Measurements from ENCODE around the gene RHOBTB3.
"Not testable (repeated sequence)": the region's sequence is repeated elsewhere in the genome, so short reads cannot be mapped to it uniquely, and the experiment has no call there.

Gene RHOBTB3

DNA sequence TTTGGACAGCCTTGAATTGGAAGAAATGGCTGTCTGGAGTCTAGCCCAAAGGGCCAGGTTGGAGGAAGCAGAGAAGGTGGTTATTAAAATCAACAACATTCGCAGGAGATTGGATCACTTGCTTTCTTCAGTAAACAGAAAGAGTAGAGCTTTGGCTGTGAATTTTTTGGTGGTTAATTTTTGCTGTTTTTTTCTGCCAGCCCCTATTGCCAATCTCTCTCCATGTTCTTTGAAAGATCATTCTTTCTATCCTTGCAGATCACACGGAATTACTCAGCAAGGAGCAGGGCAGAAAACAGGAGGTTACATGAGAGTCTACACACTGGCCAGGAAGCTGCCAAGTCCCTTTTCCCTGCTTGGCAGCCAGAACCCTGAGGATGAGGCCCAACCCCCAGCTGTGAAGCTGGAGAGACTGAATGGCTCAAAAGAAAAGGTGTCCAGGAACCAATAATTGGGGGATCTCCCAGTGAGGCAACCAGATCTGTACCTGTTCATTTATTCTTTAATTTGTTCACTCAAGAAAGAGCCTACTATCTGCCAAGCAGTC lies 78.4 kb downstream of the RHOBTB3 start:
- no peak for DNase-seq

DNA sequence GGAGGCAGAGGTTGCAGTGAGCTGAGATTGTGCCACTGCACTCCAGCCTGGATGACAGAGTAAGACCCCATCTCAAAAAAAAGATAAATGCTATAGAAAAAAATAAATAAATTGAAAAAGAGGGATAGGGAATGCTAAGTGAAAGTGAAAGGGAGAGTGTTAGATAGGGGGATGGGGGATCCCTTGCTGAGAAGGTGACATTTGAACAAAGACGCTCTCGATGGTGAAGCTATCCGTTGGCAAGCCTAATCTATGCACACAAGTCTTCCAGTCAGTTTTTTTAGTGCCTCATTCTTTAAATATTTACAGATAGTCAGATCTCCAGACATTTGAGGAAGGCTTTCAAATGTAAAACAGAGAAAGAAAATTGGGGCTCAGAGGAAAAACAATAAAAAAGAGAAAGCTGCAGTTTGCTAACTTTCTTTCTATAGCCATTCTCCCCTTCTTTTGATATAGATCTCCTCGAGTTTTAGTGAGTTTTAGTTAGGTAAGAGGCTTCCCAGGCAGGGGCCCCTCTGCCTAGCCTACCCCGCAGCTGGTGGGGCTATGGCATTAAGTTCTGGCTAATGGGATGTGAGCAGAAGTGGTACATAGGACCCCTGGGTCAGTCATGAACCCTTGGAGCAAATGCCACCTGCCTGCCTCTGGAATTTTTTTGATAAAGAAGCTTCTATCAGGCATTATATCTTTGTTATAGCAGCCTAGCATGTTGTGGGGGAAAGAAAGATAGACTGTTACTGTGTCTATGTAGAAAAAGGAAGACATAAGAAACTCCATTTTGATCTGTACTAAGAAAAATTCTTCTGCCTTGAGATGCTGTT lies 79.4 kb downstream of the RHOBTB3 start:
- no peak for DNase-seq
- Histone ChIP-seq H3K4me3 (ENCODE audit: low read depth, low read length) (no peak overlapping the region), H3K4me1 (peaks cover 13% of the 10 kb centered on the region), H3K27me3 (no peaks in the 10 kb centered on the region), H3K36me3 (0 out of 2 replicates have a peak, but pooled peaks cover 2% of the 10 kb centered on the region), H3K9me3 (no peaks in the 10 kb centered on the region)
- TF ChIP-seq, protein P1, sequence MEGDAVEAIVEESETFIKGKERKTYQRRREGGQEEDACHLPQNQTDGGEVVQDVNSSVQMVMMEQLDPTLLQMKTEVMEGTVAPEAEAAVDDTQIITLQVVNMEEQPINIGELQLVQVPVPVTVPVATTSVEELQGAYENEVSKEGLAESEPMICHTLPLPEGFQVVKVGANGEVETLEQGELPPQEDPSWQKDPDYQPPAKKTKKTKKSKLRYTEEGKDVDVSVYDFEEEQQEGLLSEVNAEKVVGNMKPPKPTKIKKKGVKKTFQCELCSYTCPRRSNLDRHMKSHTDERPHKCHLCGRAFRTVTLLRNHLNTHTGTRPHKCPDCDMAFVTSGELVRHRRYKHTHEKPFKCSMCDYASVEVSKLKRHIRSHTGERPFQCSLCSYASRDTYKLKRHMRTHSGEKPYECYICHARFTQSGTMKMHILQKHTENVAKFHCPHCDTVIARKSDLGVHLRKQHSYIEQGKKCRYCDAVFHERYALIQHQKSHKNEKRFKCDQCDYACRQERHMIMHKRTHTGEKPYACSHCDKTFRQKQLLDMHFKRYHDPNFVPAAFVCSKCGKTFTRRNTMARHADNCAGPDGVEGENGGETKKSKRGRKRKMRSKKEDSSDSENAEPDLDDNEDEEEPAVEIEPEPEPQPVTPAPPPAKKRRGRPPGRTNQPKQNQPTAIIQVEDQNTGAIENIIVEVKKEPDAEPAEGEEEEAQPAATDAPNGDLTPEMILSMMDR (IDR thresholded peaks at IDR 0.05; ENCODE audit: low read depth, low read length): no peak

More for the DNA sequence above, 78.4 kb downstream of the RHOBTB3 start:
- H3K27me3 ChIP-seq: no peaks in the 10 kb centered on the region
- no peak overlapping the region for H3K4me3 ChIP-seq (ENCODE audit: low read depth, low read length)
- no peaks in the 10 kb centered on the region for H3K9me3 ChIP-seq
- 0 out of 2 replicates have a peak, but pooled peaks cover 2% of the 10 kb centered on the region for H3K36me3 ChIP-seq
- H3K4me1 ChIP-seq: peaks cover 7% of the 10 kb centered on the region
- TF ChIP-seq, protein P1 (IDR thresholded peaks at IDR 0.05; ENCODE audit: low read depth, low read length): no peak

DNA sequence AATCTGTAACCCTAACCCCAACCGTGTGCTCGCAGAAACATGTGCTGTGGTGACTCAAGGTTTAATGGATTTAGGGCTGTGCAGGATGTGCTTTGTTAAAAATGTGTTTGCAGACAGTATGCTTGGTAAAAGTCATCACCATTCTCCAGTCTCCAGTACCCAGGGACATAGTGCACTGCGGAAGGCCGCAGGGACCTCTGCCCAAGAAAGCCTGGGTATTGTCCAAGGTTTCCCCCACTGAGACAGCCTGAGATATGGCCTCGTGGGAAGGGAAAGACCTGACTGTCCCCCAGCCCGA lies 79.9 kb downstream of the RHOBTB3 start:
- H3K4me1 ChIP-seq: peaks cover 13% of the 10 kb centered on the region
- H3K27me3 ChIP-seq; H3K36me3 ChIP-seq; DNase-seq; H3K4me3 ChIP-seq (ENCODE audit: low read depth, low read length); H3K9me3 ChIP-seq: not testable (repeated sequence)

DNA sequence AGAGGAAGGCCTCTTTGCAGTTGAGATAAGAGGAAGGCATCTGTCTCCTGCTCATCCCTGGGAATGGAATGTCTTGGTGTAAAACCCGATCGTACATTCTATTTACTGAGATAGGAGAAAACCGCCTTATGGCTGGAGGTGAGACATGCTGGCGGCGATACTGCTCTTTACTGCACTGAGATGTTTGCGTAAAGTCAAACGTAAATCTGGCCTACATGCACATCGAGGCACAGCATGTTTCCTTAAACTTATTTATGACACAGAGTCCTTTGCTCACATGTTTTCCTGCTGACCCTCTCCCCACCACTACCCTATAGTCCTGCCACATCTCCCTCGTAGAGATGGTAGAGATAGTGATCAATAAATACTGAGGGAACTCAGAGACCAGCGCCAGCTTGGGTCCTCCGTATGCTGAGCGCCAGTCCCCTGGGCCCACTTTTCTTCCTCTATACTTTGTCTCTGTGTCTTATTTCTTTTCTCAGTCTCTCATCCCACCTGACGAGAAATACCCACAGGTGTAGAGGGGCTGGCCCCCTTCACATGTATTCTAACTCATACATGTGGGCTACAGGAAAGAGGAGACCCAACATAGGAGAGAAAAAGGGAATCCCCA lies 80.4 kb downstream of the RHOBTB3 start:
- not testable (repeated sequence) for H3K9me3 ChIP-seq; DNase-seq; H3K27me3 ChIP-seq; H3K36me3 ChIP-seq; H3K4me3 ChIP-seq (ENCODE audit: low read depth, low read length)
- peaks cover 13% of the 10 kb centered on the region for H3K4me1 ChIP-seq

DNA sequence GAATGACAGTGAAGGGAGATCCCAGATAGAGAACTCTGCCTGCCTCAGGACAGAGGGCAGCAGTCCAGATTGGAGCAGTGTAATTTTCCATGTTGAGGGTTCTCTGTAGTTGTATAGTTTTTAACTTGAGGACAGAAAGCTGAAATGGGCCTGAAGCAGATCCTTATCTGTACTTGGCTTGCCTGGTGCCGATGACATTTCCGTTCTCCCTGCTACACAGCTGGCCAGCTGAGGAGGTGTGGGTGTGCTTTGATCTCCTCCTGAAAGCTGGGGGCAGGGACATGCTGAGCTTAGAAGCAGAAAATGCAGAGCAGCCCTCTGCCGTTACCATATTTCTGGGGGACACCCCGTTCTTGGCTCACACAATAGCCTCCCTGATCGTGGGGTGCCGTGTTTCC lies 80.9 kb downstream of the RHOBTB3 start:
- 0 out of 2 replicates have a peak, but pooled peaks cover 2% of the 10 kb centered on the region for H3K36me3 ChIP-seq

DNA sequence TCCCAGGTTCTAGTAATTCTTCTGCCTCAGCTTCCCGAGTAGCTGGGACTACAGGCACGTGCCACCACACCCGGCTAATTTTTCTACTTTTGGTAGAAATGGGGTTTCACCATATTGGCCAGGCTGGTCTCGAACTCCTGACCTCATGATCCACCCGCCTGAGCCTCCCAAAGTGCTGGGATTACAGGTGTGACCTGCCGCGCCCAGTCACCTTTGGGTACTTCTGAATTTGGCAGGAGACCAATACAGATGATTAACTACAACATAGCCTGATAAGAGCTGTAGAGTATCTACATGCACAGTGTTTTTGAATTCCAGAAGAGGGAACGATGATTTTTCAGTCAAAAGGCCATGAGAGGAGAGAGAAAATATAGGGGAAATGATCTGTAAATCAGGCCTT lies 81.9 kb downstream of the RHOBTB3 start:
- H3K27me3 ChIP-seq; DNase-seq; H3K36me3 ChIP-seq; H3K9me3 ChIP-seq; H3K4me3 ChIP-seq (ENCODE audit: low read depth, low read length): not testable (repeated sequence)
- peaks cover 13% of the 10 kb centered on the region for H3K4me1 ChIP-seq

More for the DNA sequence above, 80.9 kb downstream of the RHOBTB3 start:
- no peak overlapping the region for H3K4me3 ChIP-seq (ENCODE audit: low read depth, low read length)
- TF ChIP-seq, protein P1 (IDR thresholded peaks at IDR 0.05; ENCODE audit: low read depth, low read length): no peak
- no peaks in the 10 kb centered on the region for H3K9me3 ChIP-seq
- no peaks in the 10 kb centered on the region for H3K27me3 ChIP-seq
- peaks cover 13% of the 10 kb centered on the region for H3K4me1 ChIP-seq
- no peak for DNase-seq

DNA sequence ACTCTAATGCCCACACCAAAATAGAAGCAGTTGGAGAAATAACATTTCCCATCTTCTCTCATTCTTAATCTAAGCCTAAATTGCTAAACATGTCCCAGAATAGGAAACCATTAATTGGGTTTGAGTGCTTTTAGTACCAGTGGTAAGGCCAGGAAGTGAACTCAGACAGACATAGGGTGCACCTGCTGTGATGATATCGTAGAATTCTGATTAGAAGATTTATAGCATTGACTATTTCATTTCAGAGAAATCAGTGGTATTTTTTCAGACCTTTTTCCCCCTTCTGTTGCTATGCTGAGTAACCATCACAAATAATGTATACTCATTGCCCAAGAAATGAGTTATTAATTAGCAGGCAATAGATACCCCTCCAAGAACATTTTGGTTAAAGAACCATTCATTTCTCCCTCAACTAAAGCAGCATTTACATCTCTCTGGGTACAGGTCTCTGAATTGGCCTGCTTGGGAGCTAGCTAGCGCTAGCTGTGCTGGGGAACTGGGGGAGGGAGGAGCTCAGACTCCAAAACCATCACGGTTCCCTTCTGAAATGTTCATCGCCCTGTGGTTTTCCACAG lies 84.1 kb downstream of the RHOBTB3 start:
- H3K27me3 ChIP-seq: no peaks in the 10 kb centered on the region
- TF ChIP-seq, protein P1 (IDR thresholded peaks at IDR 0.05; ENCODE audit: low read depth, low read length): no peak
- DNase-seq: no peak
- no peak overlapping the region for H3K4me3 ChIP-seq (ENCODE audit: low read depth, low read length)
- H3K4me1 ChIP-seq: peaks cover 13% of the 10 kb centered on the region
- H3K9me3 ChIP-seq: no peaks in the 10 kb centered on the region
- H3K36me3 ChIP-seq: no peaks in the 10 kb centered on the region
